CMK (cell line): ENCODE measurements around the gene ADGRL3.

Source experiments
- DNase-seq: peaks from one replicate; pipeline ENCODE4 v3.0.0-alpha.2; 2010; ENCODE audit warnings: low read depth

The ADGRL3 gene

GRCh38 chr4:61277785-61278760 is 77.9 kb downstream of the ADGRL3 start:
- no peak for DNase-seq

DNA sequence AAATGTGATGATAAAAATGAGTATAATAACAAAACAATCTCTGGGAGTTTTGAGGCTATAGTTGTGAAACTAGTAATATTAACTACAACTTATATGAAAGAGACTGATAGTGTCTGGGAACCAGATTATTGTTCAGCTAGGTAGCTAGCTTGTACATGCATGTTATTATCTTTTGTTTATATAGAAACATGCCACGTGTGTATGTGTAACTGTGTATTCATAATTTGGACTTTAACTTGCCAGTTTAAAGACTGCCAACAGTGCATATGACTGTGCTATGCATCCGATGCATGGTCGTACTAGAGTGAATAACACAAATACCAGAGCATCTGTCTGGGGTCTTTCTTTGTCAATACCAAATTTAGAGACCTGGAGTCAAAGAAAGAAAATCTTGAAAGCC is 92.2 kb downstream of the ADGRL3 start:
- no peak for DNase-seq

- DNase-seq, result no peak
These were observed 93.7 kb downstream of the ADGRL3 start for GRCh38 chr4:61293707-61294400.

DNA sequence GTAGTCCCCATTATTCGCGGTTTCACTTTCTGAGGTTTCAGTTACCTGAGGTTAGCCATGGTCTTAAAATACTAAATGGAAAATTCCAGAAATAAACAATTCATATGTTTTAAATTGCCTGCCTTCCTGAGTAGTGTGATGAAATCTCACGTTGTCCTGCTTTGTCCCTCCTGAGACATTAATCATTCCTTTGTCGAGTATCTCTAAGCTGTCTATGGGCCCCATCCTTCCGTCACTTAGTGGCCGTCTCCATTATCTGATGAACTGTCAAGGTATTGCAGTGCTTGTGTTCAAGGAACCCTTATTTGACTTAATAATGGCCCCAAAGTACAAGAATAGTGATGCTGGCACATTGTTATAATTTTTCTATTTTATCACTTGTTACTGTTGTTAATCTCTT is 94.8 kb downstream of the ADGRL3 start:
- DNase-seq, result no peak

DNA sequence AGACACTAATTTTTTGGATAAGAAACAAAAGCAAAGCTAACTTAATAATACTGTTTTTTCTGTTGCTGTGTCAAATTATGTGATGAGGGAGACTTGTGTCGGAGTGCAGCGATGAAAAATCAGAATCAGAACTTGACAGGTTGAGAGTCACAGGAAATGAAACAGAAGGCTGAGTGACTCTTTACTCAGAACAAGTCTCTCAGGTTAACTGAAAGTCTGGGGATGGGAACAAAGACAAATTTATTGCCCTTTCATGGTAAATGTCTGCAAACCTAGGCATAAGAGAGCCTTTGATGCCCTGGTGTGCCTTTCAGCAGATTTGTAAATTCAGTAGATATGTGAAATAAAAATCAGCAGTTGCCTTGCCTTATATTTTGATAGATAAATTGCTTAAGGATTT is 96.0 kb downstream of the ADGRL3 start:
- DNase-seq, result no peak

DNA sequence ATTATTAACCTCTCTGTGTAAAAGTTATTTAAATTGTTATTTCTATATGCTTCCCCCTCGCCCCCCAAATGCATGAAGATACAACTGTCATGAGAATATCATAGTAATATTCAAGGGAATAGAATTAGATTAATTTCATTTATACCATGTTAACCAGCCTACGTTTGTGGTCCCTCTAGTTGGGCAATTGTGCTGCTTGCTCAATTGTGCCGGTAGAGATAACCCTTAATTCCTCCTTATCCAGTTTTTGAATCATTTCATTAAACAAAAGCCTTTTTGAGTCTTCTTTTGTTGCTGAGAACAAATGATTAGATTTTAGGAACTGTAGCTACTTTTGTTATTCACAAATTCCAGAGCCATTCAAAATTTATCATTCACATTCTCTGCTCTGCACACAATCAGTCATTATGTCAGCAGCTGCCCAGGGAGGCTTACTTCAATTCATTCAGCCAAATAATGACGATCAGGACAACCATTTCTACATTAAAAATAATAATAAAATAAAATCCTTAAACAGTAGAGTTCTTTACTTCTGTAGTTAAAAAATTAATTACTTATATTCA is 98.1 kb downstream of the ADGRL3 start:
- no peak for DNase-seq

DNA sequence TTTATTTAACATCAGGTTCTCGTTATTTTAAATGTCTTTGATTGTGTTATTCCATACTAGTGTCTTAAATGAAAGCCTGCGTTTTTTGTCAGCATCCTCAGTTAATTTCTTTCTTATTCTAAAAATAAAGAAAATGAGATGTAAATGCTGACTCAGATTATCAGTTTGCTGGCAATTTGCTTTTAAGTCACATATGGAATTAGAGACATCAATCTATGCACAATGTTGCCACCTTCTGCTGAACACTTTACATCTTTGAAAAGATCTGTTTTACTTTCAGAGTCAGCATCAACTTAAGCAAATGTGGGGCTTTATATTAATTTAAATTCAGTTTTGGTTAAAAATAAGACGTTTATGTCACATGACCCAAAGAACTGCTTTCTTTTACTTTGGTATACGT is 99.2 kb downstream of the ADGRL3 start:
- no peak for DNase-seq

GRCh38 chr4:61300266-61300844 is 100.2 kb downstream of the ADGRL3 start:
- no peak for DNase-seq

GRCh38 chr4:61301271-61301670 is 101.1 kb downstream of the ADGRL3 start:
- no peak for DNase-seq

DNA sequence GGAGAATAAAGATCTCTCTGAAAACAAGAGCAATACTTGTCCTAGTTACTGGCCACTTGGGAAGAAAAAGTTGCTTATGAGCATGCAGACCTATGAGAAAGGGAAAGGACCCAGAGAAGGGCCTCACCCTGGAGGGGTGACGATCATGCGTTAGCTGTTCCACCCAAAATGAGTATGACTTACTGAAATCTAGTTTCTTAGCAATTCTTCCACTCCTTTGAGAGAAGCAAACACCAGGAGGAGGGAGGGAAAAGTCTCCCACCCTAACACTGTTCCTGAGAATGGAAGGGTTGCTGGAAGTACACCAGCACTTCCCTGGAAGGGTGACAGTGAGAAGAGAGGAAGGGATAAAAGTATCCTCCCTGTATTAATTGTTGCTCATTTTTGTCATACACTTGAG is 107.9 kb downstream of the ADGRL3 start:
- DNase-seq, result no peak

DNA sequence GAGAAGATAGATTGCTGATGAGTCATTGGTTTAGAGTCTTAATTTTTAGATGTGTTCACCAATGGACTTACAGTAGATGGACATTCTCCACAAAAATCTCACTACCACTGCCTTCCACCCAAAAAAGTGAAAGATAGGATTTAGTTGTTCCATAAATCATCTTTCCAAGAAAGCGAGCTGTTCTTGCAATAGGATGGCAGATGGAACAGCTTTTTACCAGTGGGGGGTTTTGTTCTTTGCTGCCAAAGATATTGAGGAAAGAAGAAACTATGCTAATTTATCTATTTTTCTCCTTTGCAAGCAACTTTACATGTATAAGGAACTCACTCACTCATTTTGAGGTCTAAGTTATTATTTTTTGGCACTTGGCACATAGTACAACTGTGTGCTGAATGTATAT is 109.5 kb downstream of the ADGRL3 start:
- no peak for DNase-seq

- DNase-seq, result no peak
These were observed 112.4 kb downstream of the ADGRL3 start for GRCh38 chr4:61312526-61312925.

DNA sequence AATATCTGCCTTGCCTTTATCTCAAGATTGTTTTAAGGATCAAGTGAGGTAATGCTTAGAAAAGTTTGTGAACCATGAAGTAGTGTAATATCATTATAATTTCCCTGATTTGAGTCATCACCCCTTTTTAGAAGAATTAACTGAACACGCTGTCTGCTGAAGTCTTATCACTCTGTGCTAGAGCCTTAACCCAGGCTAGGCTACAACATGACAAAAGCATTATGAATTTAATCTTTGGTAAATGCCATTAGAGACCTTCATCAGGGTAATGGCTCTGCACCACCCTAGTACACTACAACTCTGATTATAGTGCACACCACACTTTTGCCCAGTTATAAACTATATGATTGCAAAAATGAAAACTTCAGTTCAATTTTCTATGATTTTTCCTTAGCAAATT is 118.3 kb downstream of the ADGRL3 start:
- DNase-seq, result no peak

DNA sequence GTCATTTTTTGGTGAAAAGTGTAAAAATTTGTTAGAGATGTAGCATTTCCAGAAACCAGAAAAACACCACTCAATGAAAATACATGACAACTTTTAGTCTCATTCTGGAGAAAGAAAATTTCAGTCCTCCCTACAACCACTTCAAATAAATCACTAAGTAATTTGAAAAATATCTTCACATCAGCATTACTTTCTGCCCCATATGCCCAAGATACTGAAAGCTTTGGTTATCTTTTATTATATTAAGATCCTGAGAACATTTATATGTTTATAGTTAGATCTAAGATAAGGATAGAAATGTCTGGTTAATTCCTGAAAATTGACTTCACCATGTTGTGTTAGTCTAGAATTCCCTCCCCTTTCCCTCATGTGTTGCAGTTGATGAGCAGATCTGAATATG is 119.0 kb downstream of the ADGRL3 start:
- DNase-seq, result no peak

- DNase-seq, result no peak
These were observed 120.0 kb downstream of the ADGRL3 start for GRCh38 chr4:61320154-61320553.

DNA sequence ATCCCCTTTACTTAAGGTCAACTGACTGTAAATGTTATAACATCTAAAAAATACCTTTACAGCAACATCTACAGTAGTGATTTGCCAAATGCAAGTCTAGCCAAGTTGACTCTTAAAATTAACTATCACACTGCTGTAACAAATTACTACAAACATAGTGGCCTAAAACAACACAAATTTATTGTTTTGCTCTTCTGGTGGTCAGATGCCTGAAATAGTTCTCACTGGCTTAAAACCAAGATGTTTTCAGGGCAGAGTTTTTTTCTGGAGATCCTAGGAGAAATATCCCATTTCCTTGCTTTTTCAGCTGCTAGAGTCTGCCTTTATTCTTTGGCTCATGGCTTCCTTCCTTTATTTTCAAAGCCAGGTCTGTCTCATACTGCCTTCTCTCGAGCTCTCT is 120.5 kb downstream of the ADGRL3 start:
- no peak for DNase-seq

DNA sequence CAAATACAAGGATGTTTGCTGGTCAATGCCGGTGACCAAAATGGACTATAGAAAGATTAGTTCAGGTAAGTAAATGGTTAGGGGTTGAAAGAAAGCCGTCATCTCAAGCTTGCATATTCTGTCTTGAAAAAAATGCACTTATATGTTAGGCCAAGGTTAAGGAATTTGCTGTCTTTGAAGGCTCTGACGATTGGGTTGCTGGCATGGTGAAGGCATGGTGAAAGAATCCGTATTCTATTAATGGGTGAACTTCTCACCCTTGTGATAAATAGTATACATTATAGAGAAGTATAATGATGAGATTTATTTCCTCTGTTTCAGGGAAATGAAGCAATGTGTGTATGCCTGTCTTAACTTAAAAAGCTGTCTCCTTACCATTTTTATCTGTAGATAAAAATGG is 132.6 kb downstream of the ADGRL3 start:
- DNase-seq, result no peak

- no peak for DNase-seq
These were observed 133.4 kb downstream of the ADGRL3 start for GRCh38 chr4:61333490-61333889.

GRCh38 chr4:61335241-61335763 is 135.2 kb downstream of the ADGRL3 start:
- DNase-seq, result no peak

GRCh38 chr4:61336488-61336887 is 136.4 kb downstream of the ADGRL3 start:
- no peak for DNase-seq

GRCh38 chr4:61336916-61337315 is 136.8 kb downstream of the ADGRL3 start:
- DNase-seq, result no peak

GRCh38 chr4:61342061-61342460 is 141.9 kb downstream of the ADGRL3 start:
- no peak for DNase-seq
